ENCODE data around the gene AGT.
"Not testable (repeated sequence)": the region's sequence is repeated elsewhere in the genome, so short reads cannot be mapped to it uniquely, and the experiment has no call there.

AGT gene

GRCh38 chr1:230700132-230700531 is 13.8 kb downstream of the AGT start:
- TF ChIP-seq, protein P1, sequence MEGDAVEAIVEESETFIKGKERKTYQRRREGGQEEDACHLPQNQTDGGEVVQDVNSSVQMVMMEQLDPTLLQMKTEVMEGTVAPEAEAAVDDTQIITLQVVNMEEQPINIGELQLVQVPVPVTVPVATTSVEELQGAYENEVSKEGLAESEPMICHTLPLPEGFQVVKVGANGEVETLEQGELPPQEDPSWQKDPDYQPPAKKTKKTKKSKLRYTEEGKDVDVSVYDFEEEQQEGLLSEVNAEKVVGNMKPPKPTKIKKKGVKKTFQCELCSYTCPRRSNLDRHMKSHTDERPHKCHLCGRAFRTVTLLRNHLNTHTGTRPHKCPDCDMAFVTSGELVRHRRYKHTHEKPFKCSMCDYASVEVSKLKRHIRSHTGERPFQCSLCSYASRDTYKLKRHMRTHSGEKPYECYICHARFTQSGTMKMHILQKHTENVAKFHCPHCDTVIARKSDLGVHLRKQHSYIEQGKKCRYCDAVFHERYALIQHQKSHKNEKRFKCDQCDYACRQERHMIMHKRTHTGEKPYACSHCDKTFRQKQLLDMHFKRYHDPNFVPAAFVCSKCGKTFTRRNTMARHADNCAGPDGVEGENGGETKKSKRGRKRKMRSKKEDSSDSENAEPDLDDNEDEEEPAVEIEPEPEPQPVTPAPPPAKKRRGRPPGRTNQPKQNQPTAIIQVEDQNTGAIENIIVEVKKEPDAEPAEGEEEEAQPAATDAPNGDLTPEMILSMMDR (IDR thresholded peaks at IDR 0.05; ENCODE audit: low read depth, low read length) = no peak

DNA sequence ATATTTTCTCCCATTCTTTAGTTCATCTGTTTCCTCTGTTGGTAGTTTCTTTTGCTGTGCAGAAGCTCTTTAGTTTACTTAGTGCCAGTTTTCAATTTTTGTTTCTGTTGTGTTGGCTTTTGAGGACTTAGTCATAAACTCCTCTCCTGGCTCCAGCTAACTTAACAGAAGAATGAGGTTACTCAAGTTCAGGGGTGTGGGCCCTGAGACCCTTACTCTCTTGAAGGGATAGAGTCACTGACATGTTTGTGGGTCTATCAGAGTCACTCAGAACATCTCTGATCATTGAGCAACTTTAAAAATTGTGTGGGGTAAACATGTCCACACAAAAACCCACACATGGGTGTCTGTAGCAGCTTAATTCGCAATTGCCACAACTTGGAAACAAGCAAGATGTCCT is 14.2 kb downstream of the AGT start:
- DNase-seq (ENCODE audit: extremely low read depth, low read depth) = no peak
- TF ChIP-seq, protein P1 (IDR thresholded peaks at IDR 0.05; ENCODE audit: low read depth, low read length) = no peak

More at GRCh38 chr1:230700132-230700531, 13.8 kb downstream of the AGT start:
- no peak for DNase-seq (ENCODE audit: extremely low read depth, low read depth)

DNA sequence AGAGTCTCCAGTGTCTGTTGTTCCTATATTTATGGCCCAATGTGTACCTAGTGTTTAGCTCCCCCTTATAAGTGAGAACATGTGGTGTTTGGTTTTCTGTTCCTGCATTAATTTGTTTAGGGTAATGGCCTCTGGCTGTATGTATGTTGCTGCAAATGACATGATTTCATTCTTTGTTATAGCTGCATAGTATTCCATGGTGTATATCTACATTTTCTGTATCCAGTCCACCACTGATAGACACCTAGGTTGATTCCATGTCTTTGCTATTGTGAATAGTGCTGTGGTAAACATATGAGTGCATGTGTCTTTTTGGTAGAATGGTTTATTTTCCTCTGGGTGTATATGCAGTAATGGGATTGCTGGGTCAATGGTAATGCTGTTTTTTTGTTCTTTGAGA is 15.0 kb downstream of the AGT start:
- not testable (repeated sequence) for DNase-seq (ENCODE audit: extremely low read depth, low read depth)

- TF ChIP-seq, protein P1 (IDR thresholded peaks at IDR 0.05; ENCODE audit: low read depth, low read length) = no peak
- DNase-seq (ENCODE audit: extremely low read depth, low read depth) = no peak
Measured at GRCh38 chr1:230698130-230698529, 15.8 kb downstream of the AGT start.

DNA sequence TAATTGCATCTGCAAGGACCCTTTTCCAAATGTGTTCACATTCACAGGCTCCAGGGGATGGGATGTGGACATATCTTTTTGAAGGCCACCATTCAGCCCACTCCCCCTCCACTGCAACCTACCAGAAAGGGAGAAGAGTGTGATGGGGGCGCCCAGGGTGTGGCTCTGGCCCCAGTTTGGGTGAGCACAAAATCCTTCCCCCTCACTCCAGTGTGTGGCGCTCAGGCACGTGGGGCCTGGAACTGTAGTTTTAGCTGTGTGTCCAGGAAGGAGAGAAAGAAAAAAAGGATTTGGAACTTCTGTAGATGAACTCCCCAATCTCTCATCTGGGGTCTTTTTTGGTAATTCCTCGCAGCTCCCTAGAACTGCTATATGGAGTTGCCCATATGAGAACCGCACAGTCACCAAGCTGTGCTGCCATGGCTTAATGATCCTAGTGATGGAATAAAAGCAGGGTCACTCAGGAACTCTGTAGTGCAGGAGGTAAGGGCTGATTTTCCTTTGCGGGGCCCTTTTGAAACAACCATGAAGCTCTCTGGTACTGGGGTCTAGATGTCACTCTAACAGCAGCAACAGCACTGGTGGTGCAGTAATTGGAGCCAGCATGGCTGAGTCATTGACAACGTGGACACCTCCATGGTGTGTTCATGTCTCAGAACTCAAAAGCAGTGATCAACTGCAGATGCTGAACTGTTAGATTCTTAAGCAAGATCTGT is 17.0 kb downstream of the AGT start:
- DNase-seq (ENCODE audit: extremely low read depth, low read depth) = no peak
- TF ChIP-seq, protein P1 (IDR thresholded peaks at IDR 0.05; ENCODE audit: low read depth, low read length) = no peak

DNA sequence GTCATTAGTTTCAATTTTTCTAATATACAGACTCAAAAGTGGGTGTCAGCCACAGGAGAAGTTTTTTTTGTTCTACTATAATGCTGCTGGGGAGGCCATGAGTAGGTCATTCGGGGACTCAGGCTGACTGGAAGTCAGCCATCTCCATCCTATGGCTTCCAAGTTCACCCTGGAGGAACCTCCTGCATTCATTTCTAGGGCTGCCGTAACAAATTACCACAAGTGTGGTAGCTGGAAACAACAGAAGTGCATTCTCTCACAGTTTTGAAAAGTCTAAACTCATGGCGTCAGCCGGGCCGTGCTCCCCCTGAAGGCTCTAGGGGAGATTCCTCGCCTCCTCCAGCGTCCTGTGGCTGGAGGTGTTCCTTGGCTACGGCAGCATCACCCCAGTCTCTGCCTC is 17.7 kb downstream of the AGT start:
- TF ChIP-seq, protein P1 (IDR thresholded peaks at IDR 0.05; ENCODE audit: low read depth, low read length) = no peak
- no peak for DNase-seq (ENCODE audit: extremely low read depth, low read depth)

DNA sequence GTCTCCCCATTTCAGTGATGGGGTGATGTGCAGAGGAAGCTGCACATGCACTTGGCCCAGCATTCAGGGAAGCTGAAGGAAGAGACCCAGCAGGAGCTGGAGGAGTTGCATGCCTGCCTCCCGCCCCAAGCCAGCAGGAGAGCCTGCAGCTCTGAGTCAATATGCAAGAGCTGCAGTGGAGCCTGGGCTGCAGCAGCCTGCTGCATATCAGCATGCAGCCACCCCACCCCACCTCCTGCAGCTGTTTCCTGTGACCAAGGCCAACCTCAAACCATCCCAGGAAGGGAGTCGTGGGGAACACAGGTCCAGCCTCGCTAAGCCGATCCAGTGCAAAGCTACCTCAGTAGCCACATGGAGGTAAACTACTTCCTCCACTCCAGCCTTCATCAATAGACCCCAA is 18.9 kb downstream of the AGT start:
- TF ChIP-seq, protein P1 (IDR thresholded peaks at IDR 0.05; ENCODE audit: low read depth, low read length) = no peak
- DNase-seq (ENCODE audit: extremely low read depth, low read depth) = no peak

DNA sequence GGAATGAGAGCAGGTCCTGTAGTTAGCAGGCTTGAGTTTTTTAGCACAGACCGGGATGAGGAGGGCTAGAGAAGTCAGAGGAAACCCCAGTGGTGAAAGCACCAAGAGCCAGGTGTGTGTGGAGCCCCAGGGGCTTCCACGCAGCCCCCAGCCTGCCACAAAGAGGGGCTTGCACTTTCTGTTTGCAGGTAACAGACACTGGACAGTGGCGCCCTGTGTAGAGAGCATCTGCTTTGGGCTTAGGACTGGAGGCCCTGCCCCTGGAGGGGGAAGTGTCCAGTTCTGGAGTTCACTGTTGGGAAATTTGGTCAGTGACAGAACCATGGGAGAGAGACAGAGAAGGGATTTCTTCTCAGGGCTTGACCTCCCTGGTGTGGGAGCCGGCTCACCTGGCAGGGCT is 19.5 kb downstream of the AGT start:
- no peak for DNase-seq (ENCODE audit: extremely low read depth, low read depth)

More for the DNA sequence above, 19.5 kb downstream of the AGT start:
- TF ChIP-seq, protein P1 (IDR thresholded peaks at IDR 0.05; ENCODE audit: low read depth, low read length) = no peak

All from AG09319 (cell line).